T47D (cell line): ENCODE data around the gene FAS.

Experiments
- DNase-seq, 2 experiments: peaks; one replicate each; pipeline versions ENCODE4 v3.0.0 to v3.0.0-alpha.2; 2011 to 2012; ENCODE audit warnings: low read depth in 1 of 2, low spot score in 1 of 2
- JUND ChIP-seq: IDR thresholded peaks from 2 replicates; pipeline ENCODE4 v1.6.1; 2012; ENCODE audit warnings: low read depth
- in situ Hi-C: cut with HindIII; loops from 2 replicates; pipeline ENCODE4 v1.10.0; 2016; ENCODE audit warnings: low sequenced_read_pairs, low pct_unique_long_range_greater_than_20kb

FAS gene

GRCh38 chr10:88957381-88957780 is 33.2 kb upstream of the FAS start:
- no peak for TF ChIP-seq JUND
- in situ Hi-C loops = no loop called here
- no peak for DNase-seq

- DNase-seq = no peak
- in situ Hi-C loops = no loop called here
- TF ChIP-seq JUND = no peak
Observed at GRCh38 chr10:88958721-88959120, 31.9 kb upstream of the FAS start.

DNA sequence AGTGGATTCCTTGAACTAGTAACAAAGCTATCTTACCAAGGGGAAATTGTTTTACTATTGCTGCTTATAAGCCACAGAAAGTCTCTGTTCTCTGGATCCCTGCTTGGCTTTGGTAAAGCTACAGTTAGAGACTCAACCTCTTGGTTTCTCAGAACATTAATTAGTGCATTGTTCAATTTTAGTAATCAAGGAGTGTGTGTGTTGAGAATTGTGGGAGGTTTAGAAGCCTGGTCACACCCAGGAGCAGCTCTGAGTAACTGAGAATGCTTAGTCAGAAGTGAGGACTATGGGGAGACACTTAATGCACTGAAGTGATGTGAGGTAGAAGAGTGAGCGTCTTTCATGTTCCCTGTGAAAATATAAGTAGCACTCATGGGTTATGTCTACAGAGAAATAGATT is 29.8 kb upstream of the FAS start:
- DNase-seq = no peak
- TF ChIP-seq JUND = no peak
- in situ Hi-C loops = no loop called here

- in situ Hi-C loops = no loop called here
- no peak for DNase-seq
- no peak for TF ChIP-seq JUND
Observed at GRCh38 chr10:88961266-88961665, 29.3 kb upstream of the FAS start.

GRCh38 chr10:88962336-88962735 is 28.3 kb upstream of the FAS start:
- no peak for TF ChIP-seq JUND
- no peak for DNase-seq
- in situ Hi-C loops = no loop called here

GRCh38 chr10:88963318-88963717 is 27.3 kb upstream of the FAS start:
- TF ChIP-seq JUND = no peak
- peak in 1 of 2 experiments; percentile 55 for DNase-seq
- in situ Hi-C loops = no loop called here

GRCh38 chr10:88964360-88964759 is 26.2 kb upstream of the FAS start:
- in situ Hi-C loops = no loop called here
- no peak for DNase-seq
- no peak for TF ChIP-seq JUND

DNA sequence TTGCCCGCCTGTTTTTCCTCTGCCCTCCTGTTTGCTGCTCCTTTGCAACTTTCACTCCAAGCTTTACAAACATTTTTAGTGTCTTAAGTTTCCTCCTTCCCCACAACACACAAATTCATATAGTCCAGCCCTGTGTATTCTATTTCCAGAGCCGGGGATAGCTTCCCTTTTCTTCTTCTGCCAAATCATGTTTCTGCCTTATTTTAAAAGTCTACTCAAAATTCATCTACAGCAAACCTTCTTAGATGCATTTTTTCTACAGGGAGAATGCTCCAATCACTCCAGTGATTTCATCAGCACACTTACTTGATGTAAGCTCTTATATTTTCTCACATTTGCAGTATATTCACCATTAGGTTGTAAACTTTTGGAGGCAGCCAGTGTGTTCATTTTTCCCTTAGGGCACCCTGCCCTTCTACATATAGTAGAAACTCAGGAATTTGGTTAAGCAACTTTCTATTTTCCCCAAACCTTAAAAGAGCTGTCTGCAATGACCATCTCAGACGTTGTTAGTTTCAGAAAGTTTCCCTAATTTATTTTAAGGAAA is 25.7 kb upstream of the FAS start:
- in situ Hi-C loops = no loop called here
- DNase-seq = no peak
- no peak for TF ChIP-seq JUND

DNA sequence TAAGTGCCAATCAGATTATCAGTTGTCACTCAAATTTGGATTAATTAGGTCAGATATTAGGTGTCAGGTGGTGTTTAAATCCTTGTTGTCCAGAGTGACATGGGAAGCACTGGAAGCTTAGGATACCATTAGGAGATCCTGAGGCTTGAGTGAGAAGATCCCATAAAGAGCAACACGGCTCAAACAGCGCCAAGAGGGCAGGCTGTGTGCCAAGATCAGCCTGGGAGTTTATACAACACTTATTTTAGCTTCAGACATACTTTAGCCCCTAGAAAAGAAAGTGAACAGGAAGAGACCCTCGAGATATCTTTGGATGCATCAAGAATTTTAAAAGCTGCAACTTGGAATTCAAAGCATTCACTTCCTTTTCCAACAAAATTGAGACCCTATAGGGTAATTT is 23.8 kb upstream of the FAS start:
- no peak for TF ChIP-seq JUND
- in situ Hi-C loops = no loop called here
- DNase-seq = no peak

DNA sequence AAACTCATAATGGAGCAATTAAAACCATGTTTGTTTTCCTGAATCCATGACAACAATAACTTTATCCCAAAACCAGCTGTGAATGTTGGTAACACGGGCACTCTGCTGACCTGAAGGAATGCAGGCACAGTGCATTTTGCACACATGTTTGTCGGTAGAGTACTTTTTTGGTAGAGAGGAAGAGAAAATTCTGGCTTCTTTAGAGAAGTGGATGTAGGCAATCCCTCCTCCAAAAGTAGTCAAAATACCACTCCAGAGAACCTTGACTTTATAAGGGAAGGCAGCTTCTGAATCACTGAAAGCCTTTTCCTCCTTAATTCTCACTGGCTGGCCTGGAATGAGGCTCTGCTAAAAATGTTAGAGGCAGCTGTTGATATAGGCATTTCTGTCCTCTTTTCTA is 22.2 kb upstream of the FAS start:
- in situ Hi-C loops = no loop called here
- DNase-seq = no peak
- TF ChIP-seq JUND = no peak

DNA sequence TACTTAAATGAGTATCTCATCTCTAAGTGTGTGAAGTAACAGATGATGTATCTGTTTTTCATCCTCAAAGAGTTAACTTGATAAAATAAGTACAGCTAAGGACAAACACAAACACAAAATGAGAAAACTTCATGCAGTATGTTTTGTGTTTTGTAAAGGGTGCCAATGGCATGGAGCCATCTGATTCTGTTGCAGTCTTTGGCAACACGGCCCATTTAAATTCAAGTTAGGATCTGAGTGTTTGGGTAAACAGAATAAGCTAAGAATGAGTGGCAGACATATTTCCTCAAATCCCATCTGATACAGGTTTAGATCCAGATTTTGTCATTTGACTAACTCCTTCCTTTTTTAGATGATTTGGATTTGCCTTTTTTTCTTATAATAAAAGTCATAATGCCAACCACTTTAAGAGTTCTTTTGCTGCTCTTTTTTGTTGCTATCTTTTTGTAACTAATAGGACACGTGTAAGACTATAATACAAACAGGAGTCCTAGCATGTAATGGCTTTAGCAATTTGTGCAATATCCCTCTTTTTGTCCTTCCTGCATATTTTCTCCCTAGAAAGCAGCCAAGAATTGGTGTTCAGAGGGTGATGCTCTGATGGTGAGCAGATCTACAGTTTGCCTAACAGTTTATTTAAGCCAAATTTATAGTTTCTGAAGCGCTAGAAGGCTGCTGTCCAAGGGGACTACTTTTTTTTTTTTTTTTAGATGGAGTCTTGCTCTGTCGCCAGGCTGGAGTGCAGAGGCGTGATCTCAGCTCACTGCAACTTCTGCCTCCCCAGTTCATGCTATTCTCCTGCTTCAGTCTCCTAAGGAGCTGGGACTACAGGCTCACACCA is 19.2 kb upstream of the FAS start:
- in situ Hi-C loops = no loop called here

DNA sequence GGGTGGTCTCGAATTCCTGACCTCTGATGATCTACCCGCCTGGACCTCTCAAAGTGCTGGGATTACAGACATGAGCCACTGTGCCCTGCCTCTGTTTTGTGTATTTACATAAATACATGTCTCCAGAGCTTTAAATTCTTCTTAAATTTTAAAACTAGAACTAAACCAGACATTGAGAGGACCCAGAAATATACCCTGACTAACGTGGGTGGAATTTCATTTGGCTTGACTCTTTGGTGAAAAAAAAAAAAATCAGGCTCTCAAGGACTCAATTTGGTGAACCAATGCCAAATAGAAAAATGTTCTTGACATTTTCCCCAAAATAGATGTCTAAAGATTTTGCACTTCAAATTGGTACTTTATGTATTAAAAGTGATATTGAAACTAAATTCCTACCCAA is 16.6 kb upstream of the FAS start:
- no peak for DNase-seq
- in situ Hi-C loops = no loop called here

More for the DNA sequence above, 19.2 kb upstream of the FAS start:
- DNase-seq = no peak
- TF ChIP-seq JUND = no peak

DNA sequence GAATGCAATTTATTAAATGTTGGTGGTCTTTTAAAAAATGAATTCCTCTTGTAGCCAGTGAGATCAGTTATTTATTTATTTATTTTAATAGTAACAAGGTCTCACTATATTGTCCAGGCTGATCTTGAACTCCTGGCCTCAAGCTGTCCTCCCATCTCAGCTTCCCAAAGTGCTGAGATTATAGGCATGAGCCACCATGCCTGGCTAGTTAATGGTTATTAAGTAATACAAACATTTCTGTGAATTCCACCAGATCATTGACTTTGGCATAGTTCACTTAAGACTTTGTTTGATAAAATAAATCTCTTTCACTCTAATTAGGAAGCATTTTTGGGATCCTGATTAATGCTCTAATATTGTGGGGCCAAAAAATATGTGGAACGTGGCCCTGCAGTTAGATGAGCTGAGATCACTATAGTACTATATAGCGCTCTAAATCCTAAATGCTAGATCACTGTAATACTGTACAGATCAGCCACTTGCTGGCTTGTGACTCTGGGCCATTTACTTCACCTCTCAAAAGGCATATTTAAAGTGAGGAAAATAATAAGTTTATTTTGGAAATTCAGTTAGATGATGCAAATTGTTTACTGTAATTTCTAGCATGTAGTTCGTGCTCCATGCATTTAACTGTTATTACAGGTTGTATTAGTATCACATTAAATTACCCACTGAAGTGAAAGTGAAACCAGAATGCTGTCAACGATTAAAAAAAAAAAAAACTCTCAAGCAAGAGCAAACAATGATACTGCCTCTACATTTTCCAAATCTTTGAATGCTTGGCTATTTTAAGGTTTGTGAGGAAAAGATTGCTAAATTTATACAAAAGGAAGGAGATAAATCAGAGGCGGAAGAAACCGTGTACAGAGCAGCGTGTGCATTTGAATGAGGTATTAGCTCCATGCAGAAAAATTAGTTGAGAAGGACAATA is 15.9 kb upstream of the FAS start:
- in situ Hi-C loops = no loop called here
- TF ChIP-seq JUND = no peak
- DNase-seq = peak in 1 of 2 experiments; percentile 49

More for the DNA sequence above, 16.6 kb upstream of the FAS start:
- no peak for TF ChIP-seq JUND
